HUES48 (cell line): Measurements from ENCODE around the gene P3H3.
"Not testable (repeated sequence)": the region's sequence is repeated elsewhere in the genome, so short reads cannot be mapped to it uniquely, and the experiment has no call there.

ENCODE experiments used
- H3K27ac ChIP-seq: one replicate; pipeline ENCODE4 v1.7.0; 2013; ENCODE audit warnings: low read depth, low read length, inconsistent platforms
- H3K27me3 ChIP-seq: 2 replicates; pipeline ENCODE4 v1.6.1; 2013; ENCODE audit warnings: mild to moderate bottlenecking, low read length; ENCODE audit not compliant: control insufficient read depth, insufficient read depth
- H3K36me3 ChIP-seq: 2 replicates; pipeline ENCODE4 v1.6.1; 2013; ENCODE audit warnings: low read length; ENCODE audit not compliant: control insufficient read depth, insufficient read depth
- H3K4me1 ChIP-seq: 2 replicates; pipeline ENCODE4 v1.6.1; 2013; ENCODE audit warnings: mild to moderate bottlenecking, low read length; ENCODE audit not compliant: control insufficient read depth, insufficient read depth
- H3K4me3 ChIP-seq: 2 replicates; pipeline ENCODE4 v1.5.1; 2013; ENCODE audit warnings: mild to moderate bottlenecking, low read depth, low read length
- H3K9ac ChIP-seq: 2 replicates; pipeline ENCODE4 v1.6.1; 2013; ENCODE audit warnings: mild to moderate bottlenecking, low read depth, low read length, moderate library complexity
- H3K9me3 ChIP-seq: 2 replicates; pipeline ENCODE4 v1.6.1; 2013; ENCODE audit warnings: low read length; ENCODE audit not compliant: control insufficient read depth, insufficient read depth

Gene P3H3

DNA sequence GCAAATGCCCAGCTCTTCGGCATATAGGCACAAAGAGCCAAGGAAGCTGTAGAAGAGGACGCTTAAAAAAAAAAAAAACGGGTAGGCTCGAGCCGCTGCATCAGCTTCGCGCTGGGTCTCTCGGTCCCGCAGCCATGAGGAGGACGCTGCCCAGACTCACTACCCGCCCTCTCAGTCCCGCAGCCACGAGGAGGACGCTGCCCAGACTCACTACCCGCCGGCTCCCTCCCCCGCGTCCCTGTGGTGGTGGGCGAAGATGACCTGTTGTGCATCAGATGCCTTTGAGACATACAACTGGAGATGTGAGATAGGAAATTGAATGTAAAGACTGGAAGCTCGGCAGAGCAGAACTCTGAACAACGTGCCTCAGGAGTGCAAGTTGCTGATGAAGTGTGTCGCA, 56.3 kb downstream of the P3H3 start:
- Histone ChIP-seq H3K4me1 (peaks cover 24% of the 10 kb centered on the region), H3K9me3 (no peaks in the 10 kb centered on the region), H3K36me3 (peaks cover 21% of the 10 kb centered on the region), H3K27me3 (no peaks in the 10 kb centered on the region), H3K4me3 (no peak overlapping the region), H3K27ac (peak overlapping the region; percentile 84), H3K9ac (no peak overlapping the region)

GRCh38 chr12:6886206-6886999, 58.2 kb downstream of the P3H3 start:
- H3K4me1 ChIP-seq, result peaks cover 31% of the 10 kb centered on the region

GRCh38 chr12:6887460-6887859, 59.3 kb downstream of the P3H3 start:
- Histone ChIP-seq H3K9ac (no peak overlapping the region), H3K4me1 (peaks cover 31% of the 10 kb centered on the region), H3K27me3 (no peaks in the 10 kb centered on the region), H3K4me3 (no peak overlapping the region), H3K36me3 (peaks cover 21% of the 10 kb centered on the region), H3K27ac (peak overlapping the region; percentile 6), H3K9me3 (no peaks in the 10 kb centered on the region)

More at GRCh38 chr12:6886206-6886999, 58.2 kb downstream of the P3H3 start:
- peaks cover 21% of the 10 kb centered on the region for H3K36me3 ChIP-seq
- not testable (repeated sequence) for H3K27me3 ChIP-seq, H3K4me3 ChIP-seq, H3K9me3 ChIP-seq, H3K9ac ChIP-seq
- H3K27ac ChIP-seq, result peak overlapping the region; percentile 84

DNA sequence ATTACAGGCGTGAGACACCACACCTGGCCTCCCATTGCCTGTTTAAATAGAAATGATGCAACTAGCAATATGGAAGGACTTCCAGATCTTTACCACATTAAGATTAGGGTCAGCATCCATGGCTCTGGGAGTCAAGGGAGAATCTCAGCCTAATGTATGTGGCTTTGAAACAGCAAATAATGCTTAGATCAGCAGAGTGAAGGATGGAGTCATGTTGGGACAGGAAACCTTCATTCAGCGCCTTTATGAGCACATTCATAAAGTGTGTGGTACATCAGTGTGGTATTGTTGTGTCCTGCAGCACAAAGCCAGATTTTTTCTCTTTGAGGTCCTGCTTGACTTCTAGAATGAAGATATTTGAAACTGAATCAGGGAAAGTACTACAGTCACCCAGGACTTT, 60.2 kb downstream of the P3H3 start:
- Histone ChIP-seq H3K27ac (no peak overlapping the region), H3K9me3 (no peaks in the 10 kb centered on the region), H3K9ac (no peak overlapping the region), H3K4me1 (peaks cover 31% of the 10 kb centered on the region), H3K27me3 (no peaks in the 10 kb centered on the region), H3K36me3 (peaks cover 16% of the 10 kb centered on the region), H3K4me3 (no peak overlapping the region)

DNA sequence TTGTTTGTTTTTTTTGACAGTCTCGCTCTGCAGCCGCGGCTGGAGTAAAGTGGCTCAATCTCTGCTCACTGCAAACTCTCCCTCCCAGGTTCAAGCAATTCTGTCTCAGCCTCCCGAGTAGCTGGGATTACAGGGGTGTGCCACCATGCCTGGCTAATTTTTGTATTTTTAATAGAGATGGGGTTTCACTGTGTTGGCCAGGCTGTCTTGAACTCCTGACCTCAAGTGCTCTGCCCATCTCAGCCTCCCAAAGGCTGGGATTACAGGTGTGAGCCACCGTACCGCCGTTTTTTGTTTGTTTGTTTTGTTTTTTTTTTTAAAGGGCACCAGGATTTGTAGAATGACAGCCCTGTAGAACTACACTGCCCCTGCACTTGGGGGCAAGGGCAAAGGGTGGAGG, 60.6 kb downstream of the P3H3 start:
- H3K9ac ChIP-seq, H3K27me3 ChIP-seq, H3K9me3 ChIP-seq, H3K4me3 ChIP-seq, H3K27ac ChIP-seq: not testable (repeated sequence)
- Histone ChIP-seq H3K36me3 (peaks cover 12% of the 10 kb centered on the region), H3K4me1 (peaks cover 31% of the 10 kb centered on the region)
